ENCODE measurements around the gene PTPRG. TPM values are rescaled to one million over a fixed set of nuclear protein-coding genes. Genes with fewer than 3 reads are reported as not detected.

Gene PTPRG
- polyA plus RNA-seq, 5 donors: 28.0 to 55.8 (median 48.4) TPM

GRCh38 chr3:61924991-61925390 is 363.6 kb downstream of the PTPRG start:
- DNase-seq: no peak

GRCh38 chr3:61925721-61926120 is 364.4 kb downstream of the PTPRG start:
- no peak for DNase-seq

- no peak for DNase-seq
Measured at GRCh38 chr3:61926923-61927322, 365.6 kb downstream of the PTPRG start.

- peak; percentile 91 to 93 for DNase-seq
Measured at GRCh38 chr3:61927332-61927731, 366.0 kb downstream of the PTPRG start.

- no peak for DNase-seq
Measured at GRCh38 chr3:61928039-61928438, 366.7 kb downstream of the PTPRG start.

GRCh38 chr3:61928776-61929314 is 367.5 kb downstream of the PTPRG start:
- DNase-seq: no peak

- no peak for DNase-seq
Measured at GRCh38 chr3:61929617-61930016, 368.2 kb downstream of the PTPRG start.

GRCh38 chr3:61932499-61932898 is 371.1 kb downstream of the PTPRG start:
- DNase-seq: no peak

GRCh38 chr3:61933798-61934504 is 372.6 kb downstream of the PTPRG start:
- no peak for DNase-seq

GRCh38 chr3:61934505-61934871 is 373.1 kb downstream of the PTPRG start:
- no peak for DNase-seq

GRCh38 chr3:61935814-61936213 is 374.4 kb downstream of the PTPRG start:
- DNase-seq: no peak

GRCh38 chr3:61936344-61936937 is 375.1 kb downstream of the PTPRG start:
- no peak for DNase-seq

GRCh38 chr3:61937477-61937876 is 376.1 kb downstream of the PTPRG start:
- no peak for DNase-seq

GRCh38 chr3:61938878-61939549 is 377.6 kb downstream of the PTPRG start:
- DNase-seq: peak in 1 of 2 donors; percentile 12

GRCh38 chr3:61940236-61940635 is 378.9 kb downstream of the PTPRG start:
- DNase-seq: no peak

- DNase-seq: no peak
Measured at GRCh38 chr3:61943975-61944374, 382.6 kb downstream of the PTPRG start.

GRCh38 chr3:61944726-61945125 is 383.4 kb downstream of the PTPRG start:
- DNase-seq: no peak

GRCh38 chr3:61945657-61946056 is 384.3 kb downstream of the PTPRG start:
- no peak for DNase-seq

GRCh38 chr3:61946570-61947324 is 385.4 kb downstream of the PTPRG start:
- DNase-seq: no peak

GRCh38 chr3:61947456-61947855 is 386.1 kb downstream of the PTPRG start:
- no peak for DNase-seq

GRCh38 chr3:61948699-61949305 is 387.4 kb downstream of the PTPRG start:
- DNase-seq: no peak

GRCh38 chr3:61954097-61954540 is 392.7 kb downstream of the PTPRG start:
- DNase-seq: no peak

Measured in right lung (tissue), 5 donors.